ENCODE data around the gene NR4A1.

NR4A1 gene

DNA sequence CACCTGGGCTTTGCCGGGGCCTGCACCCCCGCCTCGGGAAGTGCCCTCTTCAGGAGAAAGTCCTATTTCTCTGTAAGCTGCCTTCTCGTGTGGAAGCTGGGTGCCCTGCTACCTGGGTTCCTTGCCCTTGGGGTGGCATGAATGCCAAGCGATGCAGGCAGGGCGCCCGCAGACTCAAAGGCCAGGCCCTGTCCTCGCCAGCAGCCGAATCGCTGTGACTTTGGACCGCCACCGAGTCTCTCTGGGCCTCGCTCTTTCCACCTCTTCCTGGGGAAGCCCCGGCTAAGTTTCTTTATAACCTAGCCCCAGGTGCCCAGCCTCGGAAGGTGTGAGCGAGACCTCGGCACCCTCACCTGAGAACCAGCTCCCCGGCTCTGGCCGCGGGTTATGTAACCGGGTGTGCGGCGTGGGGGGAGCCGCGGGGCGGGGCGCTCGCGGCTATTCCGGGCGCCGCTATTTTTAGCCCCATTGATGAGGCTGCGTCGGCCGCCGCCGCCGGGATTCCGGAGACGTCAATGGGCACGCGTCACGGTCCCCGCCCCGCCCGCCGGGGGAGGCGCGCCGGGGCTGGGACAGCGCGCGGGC lies 14.6 kb upstream of the NR4A1 start (continued):
- TF ChIP-seq, protein P1, sequence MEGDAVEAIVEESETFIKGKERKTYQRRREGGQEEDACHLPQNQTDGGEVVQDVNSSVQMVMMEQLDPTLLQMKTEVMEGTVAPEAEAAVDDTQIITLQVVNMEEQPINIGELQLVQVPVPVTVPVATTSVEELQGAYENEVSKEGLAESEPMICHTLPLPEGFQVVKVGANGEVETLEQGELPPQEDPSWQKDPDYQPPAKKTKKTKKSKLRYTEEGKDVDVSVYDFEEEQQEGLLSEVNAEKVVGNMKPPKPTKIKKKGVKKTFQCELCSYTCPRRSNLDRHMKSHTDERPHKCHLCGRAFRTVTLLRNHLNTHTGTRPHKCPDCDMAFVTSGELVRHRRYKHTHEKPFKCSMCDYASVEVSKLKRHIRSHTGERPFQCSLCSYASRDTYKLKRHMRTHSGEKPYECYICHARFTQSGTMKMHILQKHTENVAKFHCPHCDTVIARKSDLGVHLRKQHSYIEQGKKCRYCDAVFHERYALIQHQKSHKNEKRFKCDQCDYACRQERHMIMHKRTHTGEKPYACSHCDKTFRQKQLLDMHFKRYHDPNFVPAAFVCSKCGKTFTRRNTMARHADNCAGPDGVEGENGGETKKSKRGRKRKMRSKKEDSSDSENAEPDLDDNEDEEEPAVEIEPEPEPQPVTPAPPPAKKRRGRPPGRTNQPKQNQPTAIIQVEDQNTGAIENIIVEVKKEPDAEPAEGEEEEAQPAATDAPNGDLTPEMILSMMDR (tag by site-specific recombination; IDR thresholded peaks at IDR 0.05) = no peak
- TF ChIP-seq ZNF629 (tag by site-specific recombination; IDR thresholded peaks at IDR 0.05) (peak; percentile 85), EGR2 (tag by site-specific recombination; IDR thresholded peaks at IDR 0.05; ENCODE audit: low read depth) (peak; percentile 13; the same call in 1 of the 2 replicates), ZNF169 (tag by site-specific recombination; IDR thresholded peaks at IDR 0.05) (no peak)

DNA sequence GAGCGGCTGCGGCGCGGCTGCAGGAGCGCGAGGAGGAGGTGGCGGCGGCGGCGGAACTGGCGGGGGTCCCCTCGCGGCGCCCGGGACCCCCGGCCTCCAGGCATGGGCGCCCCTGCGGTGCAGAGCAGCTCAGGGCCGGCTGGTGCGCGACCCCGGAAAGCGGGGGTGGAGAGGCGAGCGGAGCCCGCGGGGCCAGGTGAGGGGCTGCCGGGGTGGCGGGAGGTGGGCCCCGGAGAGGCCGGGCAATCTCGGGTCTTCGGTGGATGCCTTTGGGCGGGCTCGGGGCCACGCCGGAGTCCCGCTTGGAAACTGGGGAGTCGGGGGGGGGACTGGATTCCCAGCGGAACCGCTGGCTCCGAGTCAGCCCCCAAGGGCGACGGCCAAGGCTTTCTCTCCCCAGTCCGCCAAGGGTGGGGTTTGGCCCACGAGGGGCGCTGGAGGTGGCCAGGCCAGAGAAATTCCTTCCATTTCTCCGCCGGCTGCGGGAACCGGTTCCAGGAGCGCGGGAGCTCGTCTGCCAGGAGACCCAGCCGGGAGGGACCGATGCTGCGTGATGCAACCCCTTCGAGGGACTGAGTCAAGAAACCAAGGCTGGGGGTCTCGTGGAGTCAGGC lies 13.9 kb upstream of the NR4A1 start:
- peaks cover 8% of the 10 kb centered on the region; the same call in 1 of the 2 replicates for H3K4me1 ChIP-seq (ENCODE audit: control insufficient read depth, insufficient read depth, low read length)
- peak; percentile 20 for TF ChIP-seq ZBTB8A (tag by site-specific recombination; IDR thresholded peaks at IDR 0.05)
- 0 out of 2 replicates have a peak, but pooled peaks have one; percentile 35 for TF ChIP-seq KLF7 (tag by site-specific recombination; IDR thresholded peaks at IDR 0.05; ENCODE audit: borderline replicate concordance)
- TF ChIP-seq ZNF555 (tag by site-specific recombination; conservative IDR thresholded peaks at IDR 0.05) = no peak
- TF ChIP-seq, protein P1 (tag by site-specific recombination; IDR thresholded peaks at IDR 0.05) = peak; percentile 69; the same call in 1 of the 2 replicates
- TF ChIP-seq IKZF3 (tag by site-specific recombination; IDR thresholded peaks at IDR 0.05) = peak; percentile 56; the same call in 1 of the 2 replicates
- TF ChIP-seq, protein P2, sequence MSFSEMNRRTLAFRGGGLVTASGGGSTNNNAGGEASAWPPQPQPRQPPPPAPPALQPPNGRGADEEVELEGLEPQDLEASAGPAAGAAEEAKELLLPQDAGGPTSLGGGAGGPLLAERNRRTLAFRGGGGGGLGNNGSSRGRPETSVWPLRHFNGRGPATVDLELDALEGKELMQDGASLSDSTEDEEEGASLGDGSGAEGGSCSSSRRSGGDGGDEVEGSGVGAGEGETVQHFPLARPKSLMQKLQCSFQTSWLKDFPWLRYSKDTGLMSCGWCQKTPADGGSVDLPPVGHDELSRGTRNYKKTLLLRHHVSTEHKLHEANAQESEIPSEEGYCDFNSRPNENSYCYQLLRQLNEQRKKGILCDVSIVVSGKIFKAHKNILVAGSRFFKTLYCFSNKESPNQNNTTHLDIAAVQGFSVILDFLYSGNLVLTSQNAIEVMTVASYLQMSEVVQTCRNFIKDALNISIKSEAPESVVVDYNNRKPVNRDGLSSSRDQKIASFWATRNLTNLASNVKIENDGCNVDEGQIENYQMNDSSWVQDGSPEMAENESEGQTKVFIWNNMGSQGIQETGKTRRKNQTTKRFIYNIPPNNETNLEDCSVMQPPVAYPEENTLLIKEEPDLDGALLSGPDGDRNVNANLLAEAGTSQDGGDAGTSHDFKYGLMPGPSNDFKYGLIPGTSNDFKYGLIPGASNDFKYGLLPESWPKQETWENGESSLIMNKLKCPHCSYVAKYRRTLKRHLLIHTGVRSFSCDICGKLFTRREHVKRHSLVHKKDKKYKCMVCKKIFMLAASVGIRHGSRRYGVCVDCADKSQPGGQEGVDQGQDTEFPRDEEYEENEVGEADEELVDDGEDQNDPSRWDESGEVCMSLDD (tag by site-specific recombination; IDR thresholded peaks at IDR 0.05) = peak; percentile 61; the same call in 1 of the 2 replicates
- peak; percentile 83; the same call in 1 of the 2 replicates for TF ChIP-seq ZNF423 (tag by site-specific recombination; IDR thresholded peaks at IDR 0.05)
- TF ChIP-seq ZNF747 (tag by site-specific recombination; IDR thresholded peaks at IDR 0.05) = no peak
- TF ChIP-seq ZNF600 (tag by site-specific recombination; IDR thresholded peaks at IDR 0.05) = 0 out of 2 replicates have a peak, but pooled peaks have one; percentile 3
- peak; percentile 36; the same call in 1 of the 2 replicates for TF ChIP-seq ZEB2 (tag by site-specific recombination; IDR thresholded peaks at IDR 0.05)
- TF ChIP-seq ZFP69B (tag by site-specific recombination; IDR thresholded peaks at IDR 0.05) = peak; percentile 80
- no peak for TF ChIP-seq ZNF776 (tag by site-specific recombination; IDR thresholded peaks at IDR 0.05; ENCODE audit: borderline replicate concordance)
- TF ChIP-seq ZSCAN23 (tag by site-specific recombination; IDR thresholded peaks at IDR 0.05) = no peak
- TF ChIP-seq, protein P3, sequence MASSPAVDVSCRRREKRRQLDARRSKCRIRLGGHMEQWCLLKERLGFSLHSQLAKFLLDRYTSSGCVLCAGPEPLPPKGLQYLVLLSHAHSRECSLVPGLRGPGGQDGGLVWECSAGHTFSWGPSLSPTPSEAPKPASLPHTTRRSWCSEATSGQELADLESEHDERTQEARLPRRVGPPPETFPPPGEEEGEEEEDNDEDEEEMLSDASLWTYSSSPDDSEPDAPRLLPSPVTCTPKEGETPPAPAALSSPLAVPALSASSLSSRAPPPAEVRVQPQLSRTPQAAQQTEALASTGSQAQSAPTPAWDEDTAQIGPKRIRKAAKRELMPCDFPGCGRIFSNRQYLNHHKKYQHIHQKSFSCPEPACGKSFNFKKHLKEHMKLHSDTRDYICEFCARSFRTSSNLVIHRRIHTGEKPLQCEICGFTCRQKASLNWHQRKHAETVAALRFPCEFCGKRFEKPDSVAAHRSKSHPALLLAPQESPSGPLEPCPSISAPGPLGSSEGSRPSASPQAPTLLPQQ (tag by site-specific recombination; IDR thresholded peaks at IDR 0.05) = peak; percentile 88
- TF ChIP-seq, protein P4, sequence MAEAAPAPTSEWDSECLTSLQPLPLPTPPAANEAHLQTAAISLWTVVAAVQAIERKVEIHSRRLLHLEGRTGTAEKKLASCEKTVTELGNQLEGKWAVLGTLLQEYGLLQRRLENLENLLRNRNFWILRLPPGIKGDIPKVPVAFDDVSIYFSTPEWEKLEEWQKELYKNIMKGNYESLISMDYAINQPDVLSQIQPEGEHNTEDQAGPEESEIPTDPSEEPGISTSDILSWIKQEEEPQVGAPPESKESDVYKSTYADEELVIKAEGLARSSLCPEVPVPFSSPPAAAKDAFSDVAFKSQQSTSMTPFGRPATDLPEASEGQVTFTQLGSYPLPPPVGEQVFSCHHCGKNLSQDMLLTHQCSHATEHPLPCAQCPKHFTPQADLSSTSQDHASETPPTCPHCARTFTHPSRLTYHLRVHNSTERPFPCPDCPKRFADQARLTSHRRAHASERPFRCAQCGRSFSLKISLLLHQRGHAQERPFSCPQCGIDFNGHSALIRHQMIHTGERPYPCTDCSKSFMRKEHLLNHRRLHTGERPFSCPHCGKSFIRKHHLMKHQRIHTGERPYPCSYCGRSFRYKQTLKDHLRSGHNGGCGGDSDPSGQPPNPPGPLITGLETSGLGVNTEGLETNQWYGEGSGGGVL (tag by site-specific recombination; IDR thresholded peaks at IDR 0.05) = peak; percentile 62
- TF ChIP-seq ZNF366 (tag by site-specific recombination; conservative IDR thresholded peaks at IDR 0.05) = peak; percentile 39; the same call in 1 of the 2 replicates
- TF ChIP-seq, protein P5, sequence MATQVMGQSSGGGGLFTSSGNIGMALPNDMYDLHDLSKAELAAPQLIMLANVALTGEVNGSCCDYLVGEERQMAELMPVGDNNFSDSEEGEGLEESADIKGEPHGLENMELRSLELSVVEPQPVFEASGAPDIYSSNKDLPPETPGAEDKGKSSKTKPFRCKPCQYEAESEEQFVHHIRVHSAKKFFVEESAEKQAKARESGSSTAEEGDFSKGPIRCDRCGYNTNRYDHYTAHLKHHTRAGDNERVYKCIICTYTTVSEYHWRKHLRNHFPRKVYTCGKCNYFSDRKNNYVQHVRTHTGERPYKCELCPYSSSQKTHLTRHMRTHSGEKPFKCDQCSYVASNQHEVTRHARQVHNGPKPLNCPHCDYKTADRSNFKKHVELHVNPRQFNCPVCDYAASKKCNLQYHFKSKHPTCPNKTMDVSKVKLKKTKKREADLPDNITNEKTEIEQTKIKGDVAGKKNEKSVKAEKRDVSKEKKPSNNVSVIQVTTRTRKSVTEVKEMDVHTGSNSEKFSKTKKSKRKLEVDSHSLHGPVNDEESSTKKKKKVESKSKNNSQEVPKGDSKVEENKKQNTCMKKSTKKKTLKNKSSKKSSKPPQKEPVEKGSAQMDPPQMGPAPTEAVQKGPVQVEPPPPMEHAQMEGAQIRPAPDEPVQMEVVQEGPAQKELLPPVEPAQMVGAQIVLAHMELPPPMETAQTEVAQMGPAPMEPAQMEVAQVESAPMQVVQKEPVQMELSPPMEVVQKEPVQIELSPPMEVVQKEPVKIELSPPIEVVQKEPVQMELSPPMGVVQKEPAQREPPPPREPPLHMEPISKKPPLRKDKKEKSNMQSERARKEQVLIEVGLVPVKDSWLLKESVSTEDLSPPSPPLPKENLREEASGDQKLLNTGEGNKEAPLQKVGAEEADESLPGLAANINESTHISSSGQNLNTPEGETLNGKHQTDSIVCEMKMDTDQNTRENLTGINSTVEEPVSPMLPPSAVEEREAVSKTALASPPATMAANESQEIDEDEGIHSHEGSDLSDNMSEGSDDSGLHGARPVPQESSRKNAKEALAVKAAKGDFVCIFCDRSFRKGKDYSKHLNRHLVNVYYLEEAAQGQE (tag by site-specific recombination; IDR thresholded peaks at IDR 0.05) = 0 out of 2 replicates have a peak, but pooled peaks have one; percentile 20

More for the DNA sequence above, 13.9 kb upstream of the NR4A1 start:
- peak overlapping the region; percentile 52 for H3K4me3 ChIP-seq (ENCODE audit: low read depth, low read length)
- peak overlapping the region; percentile 60; the same call in 1 of the 2 replicates for H3K27ac ChIP-seq (ENCODE audit: extremely low read depth, low read depth, low read length)
- H3K36me3 ChIP-seq (ENCODE audit: control insufficient read depth in 2 of 2, insufficient read depth in 1 of 2, low read length in 2 of 2) = no peaks in the 10 kb centered on the region
- POLR2A ChIA-PET = interaction anchor here (0.7 to 2.1 kb wide), 2 partner anchors 12 to 36 kb away, joined by 3 to 5 read pairs; no protein-coding TSS in a partner anchor
- no peaks in the 10 kb centered on the region for H3K9me3 ChIP-seq (ENCODE audit: control insufficient read depth, insufficient read depth, low read depth, low read length)
- CTCF ChIA-PET = interaction anchor here (0.6 to 5.6 kb wide), 8 partner anchors 8 to 107 kb away, joined by 3 to 76 read pairs (median 4); no protein-coding TSS in a partner anchor
